ENCODE measurements around the gene ATP1A3.
A peak's percentile ranks its signal among the peaks of the same experiment; 100 is the strongest.

ATP1A3 gene

GRCh38 chr19:41984961-41985360 is 9.1 kb downstream of the ATP1A3 start:
- DNase-seq (ENCODE audit: low spot score), result no peak

GRCh38 chr19:41981724-41982123 is 12.3 kb downstream of the ATP1A3 start:
- DNase-seq (ENCODE audit: low spot score), result no peak

DNA sequence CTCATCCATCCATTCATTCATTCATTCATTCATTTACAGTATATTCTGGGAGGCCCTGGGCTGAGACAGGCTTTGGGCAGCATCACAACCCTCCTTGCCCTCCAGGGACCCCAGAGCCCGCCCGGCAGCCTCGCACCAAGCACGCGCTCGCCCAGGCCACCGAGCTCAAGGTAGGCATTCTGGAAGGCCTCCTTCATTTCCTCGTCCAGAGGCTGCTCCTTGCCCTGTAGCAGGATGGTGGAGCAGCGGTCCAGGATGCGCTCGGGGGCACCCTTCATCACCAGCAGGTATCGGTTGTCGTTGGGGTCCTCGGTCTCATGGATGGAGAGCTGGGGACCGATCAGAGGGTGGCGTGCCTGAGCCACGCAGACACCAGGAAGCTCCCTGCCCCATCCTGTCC is 15.6 kb downstream of the ATP1A3 start:
- no peak for DNase-seq (ENCODE audit: low spot score)

- no peak for DNase-seq (ENCODE audit: low spot score)
Observed at GRCh38 chr19:41977916-41978315, 16.1 kb downstream of the ATP1A3 start.

DNA sequence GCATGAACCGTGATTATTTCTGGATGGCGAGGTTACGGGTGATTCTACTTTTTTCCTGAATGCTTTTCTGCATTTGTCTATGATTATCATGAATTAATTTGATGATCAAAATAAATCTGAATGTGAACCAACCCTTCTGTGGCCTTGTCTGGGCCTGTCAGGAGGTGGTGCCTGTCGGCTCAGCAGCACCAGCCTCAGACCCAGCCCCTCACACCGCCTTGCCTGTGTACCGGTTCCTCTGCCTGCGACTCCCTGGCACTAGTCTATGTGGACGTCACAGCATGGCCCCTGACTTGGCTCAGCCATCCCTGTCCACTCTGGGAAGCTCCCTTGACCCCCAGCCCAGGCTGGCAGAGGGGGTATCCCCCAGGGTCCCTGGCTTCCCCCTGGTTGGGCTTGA is 19.4 kb downstream of the ATP1A3 start:
- no peak for DNase-seq (ENCODE audit: low spot score)

DNA sequence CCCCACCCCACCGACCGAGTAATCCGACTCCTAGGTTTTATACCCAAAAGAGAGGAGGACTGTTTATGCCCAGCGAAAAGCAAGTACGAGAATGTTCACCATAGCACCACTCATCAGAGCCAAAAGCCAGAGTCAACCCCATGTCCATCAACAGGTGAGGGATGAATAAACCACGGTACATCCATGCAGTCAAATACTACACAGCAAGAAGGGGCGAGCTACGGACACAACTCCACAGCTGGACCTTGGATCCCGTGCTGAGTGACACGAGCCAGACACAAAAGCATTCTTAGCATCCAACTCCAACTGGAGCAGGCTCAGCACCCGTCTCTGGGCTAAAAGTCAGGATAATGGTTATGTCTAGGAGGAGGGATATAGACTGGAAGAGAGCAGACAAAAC is 22.7 kb downstream of the ATP1A3 start:
- DNase-seq (ENCODE audit: low spot score), result no peak

- no peak for DNase-seq (ENCODE audit: low spot score)
Observed at GRCh38 chr19:41969772-41970458, 24.1 kb downstream of the ATP1A3 start.

- no peak for DNase-seq (ENCODE audit: low spot score)
Observed at GRCh38 chr19:41968751-41969595, 25.1 kb downstream of the ATP1A3 start.

- DNase-seq (ENCODE audit: low spot score), result no peak
Observed at GRCh38 chr19:41967054-41967783, 26.8 kb downstream of the ATP1A3 start.

GRCh38 chr19:41965106-41965505 is 28.9 kb downstream of the ATP1A3 start:
- no peak for DNase-seq (ENCODE audit: low spot score)

DNA sequence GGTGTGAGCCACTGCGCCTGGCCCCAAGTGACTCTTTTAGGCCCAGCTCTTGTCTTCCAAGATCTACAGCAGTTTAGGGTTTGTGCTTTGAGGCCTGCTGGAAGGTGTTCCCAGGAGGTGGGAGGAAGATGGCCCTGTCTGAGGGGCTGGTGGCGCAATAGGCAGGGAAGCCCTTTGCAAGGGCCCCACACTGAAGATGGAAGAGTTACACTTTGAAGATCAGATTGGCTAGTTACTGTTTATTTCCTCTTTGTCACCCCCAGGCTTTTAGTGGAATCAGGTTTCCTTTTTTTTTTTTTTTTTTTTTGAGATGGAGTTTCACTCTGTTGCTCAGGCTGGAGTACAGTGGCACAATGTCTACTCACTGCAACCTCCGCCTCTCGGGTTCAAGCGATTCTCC is 33.1 kb downstream of the ATP1A3 start:
- DNase-seq (ENCODE audit: low spot score), result no peak

DNA sequence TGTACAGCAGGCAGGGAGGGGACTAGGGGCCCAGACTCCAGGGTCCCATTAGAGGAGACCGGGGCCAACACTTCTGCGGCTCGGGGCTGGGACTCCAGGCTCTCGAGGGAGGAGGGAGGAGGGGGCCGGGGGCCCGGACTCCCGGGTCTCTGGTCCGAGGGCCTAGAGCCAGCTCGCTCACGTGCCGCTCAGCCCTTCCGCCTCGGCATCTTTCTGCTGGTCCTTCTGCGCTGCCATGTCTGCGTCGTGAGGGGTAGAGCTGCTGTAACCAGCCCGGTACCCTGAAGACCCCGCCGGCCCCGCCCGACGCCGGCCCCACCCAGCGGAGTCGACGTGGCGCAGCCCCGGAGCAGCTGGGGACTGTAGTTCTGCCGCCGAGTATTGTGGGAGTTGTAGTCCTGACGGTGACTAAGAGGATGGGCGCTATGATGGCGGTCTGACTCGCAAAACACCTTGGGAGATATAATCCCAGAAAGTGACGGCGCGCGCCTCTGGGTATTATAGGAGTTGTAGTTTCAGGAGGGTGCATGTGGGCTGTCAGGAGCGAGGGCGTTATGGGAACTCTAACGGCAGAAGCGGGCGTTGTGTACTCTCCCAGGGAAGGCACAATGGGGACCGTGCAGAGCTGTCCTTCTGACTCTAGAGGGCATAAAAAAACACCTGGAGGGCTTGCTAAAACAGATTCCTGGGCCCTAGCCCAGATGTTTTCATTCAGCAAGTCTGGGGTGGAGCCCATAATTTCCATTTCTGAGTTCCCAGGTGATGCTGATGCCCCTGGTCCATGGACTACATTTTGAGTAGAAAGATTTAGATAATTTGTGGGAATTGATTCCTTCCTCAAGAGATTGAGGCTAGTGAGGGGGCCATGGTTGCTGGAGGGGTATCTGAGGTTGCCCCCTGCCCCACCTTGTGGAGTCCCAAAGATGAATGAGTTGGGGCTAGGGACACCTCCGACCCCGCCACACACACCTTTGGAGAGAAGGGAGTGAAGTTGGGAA is 34.7 kb downstream of the ATP1A3 start, which contains the start of gene RABAC1:
RABAC1 (minus strand) TSS at position 266 of the 998 bp plus-strand sequence; CDS start at position 237, 29 bp downstream.
- peak; percentile 97 for DNase-seq (ENCODE audit: low spot score)

GRCh38 chr19:41958367-41959055 is 35.5 kb downstream of the ATP1A3 start:
- DNase-seq (ENCODE audit: low spot score), result peak; percentile 93

- peak; percentile 87 for DNase-seq (ENCODE audit: low spot score)
Observed at GRCh38 chr19:41957838-41958366, 36.1 kb downstream of the ATP1A3 start.

DNA sequence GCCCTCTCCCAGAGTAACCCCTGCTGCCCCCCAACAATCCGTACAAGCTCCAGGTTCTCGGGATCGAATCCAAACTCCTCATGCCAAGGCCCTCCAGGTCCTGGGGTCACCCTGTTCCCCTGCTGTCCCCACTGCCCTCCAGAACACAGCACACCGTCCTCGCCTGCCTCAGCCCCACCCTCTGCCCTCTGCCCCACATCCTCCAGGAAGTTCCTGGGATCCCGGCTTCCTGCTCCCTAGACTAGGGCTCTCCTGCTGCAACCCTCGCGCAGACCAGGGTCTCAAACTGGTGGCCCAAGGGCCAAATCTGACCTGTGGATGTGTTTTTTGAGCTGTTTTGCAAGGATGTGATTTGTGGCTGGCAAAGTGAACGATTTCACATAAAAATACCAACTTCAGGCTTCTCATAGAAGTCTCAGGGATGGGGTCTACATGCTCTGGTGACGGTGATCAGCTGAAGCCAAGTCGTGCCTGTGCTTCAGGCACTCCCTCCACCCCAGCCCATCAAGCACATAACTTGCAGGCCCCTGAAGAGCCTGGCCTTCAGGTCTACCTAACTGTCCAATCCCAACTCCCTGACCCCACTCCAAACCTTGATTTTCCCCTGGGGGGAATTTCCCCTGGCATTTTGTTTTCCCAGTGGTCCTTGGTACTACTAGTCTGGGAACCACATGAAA is 36.7 kb downstream of the ATP1A3 start:
- no peak for DNase-seq (ENCODE audit: low spot score)

DNA sequence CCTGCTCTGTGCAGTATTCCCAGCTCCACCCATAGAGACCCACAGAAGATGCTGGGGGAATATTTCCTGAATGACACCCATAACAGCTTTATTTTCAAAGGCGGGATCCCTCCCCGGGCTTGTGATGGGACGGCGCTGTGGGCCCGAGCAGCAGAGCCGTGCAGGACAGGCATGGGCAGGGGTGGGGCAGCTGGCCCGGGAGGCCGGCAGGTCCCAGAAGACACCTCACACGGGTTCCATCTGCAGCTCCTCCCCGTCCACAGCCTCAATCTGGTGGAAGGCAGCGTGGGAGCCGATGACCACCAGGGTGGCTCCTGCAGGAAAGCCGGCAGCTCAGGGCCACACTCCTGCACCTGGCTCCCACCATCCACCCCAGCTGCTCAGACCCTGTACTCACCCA is 37.4 kb downstream of the ATP1A3 start:
- DNase-seq (ENCODE audit: low spot score), result no peak

DNA sequence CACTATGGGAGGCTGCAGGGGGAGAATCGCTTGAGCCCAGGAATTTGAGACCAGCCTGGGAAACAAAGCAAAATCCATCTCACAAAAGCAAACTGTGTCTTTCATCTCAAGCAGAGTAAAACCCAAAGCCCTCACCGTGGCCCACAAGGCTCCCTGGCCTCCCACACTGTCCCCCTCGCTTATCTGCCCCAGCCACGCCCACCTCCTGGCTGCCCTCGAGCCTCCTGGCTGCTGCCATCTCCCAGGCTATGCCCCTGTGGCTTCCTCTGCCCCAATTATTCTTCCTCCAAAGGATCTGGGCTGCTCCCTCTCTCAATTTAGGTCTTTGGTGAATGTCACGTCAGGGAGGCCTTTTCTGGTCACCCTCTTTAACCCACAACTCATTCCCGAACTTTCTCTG is 38.5 kb downstream of the ATP1A3 start:
- no peak for DNase-seq (ENCODE audit: low spot score)

GRCh38 chr19:41951686-41952172 is 42.3 kb downstream of the ATP1A3 start:
- peak; percentile 91 for DNase-seq (ENCODE audit: low spot score)

DNA sequence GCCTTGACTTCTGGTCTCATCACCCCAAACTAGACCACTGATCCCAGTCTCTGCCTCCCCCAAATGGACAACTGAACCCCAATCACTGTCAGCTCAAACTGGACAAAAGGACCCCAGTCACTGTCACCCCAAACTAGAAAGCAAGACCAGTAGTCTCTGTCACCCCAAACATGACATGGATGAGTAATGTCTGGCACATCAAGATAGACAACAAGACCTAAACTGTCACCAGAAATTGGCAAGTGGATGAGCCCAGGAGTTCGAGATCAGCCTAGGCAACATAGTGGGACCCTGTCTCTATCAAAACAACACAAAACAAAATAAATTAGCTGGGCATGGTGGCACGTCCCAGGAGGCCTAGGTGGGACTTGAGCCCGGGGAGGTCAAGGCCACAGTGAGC is 46.9 kb downstream of the ATP1A3 start:
- DNase-seq (ENCODE audit: low spot score), result no peak

Data from AG20443 (cell line).